HG03280 (cell line): ENCODE results near the gene ASTN2.

ENCODE experiments used
- ATAC-seq: cut with Tn5 transposase; IDR thresholded peaks from one replicate; pipeline ENCODE4 v1.9.1; 2021; ENCODE audit warnings: mild to moderate bottlenecking, moderate library complexity; ENCODE audit not compliant: unreplicated experiment

Gene ASTN2

GRCh38 chr9:116378873-116379272 is 1036.0 kb downstream of the ASTN2 start:
- no peak for ATAC-seq

GRCh38 chr9:116377179-116377798 is 1037.6 kb downstream of the ASTN2 start:
- ATAC-seq, result no peak
